Measurements from ENCODE around the gene PIK3R3.

DNA sequence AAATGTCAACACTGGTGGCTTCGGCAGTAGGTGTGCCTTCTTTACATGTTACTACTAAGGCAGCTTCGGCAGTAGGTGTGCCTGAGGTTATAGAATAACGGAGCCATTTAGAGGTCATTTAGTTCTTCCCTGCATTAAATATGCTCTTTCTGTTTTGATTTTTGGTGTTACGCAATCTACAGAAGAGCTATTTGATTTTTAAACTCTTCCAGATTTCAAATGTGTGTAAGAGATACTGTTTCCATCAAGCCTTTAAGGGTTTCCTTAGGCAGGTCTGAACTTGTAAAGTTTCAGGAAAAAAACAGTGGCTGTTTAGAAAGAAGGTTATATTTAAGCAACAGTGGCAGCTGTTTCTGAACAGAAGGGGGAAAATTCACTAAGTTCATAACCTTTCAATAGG lies 54.8 kb downstream of the PIK3R3 start:
- TF ChIP-seq POLR2A (IDR thresholded peaks at IDR 0.05; ENCODE audit: borderline replicate concordance, extremely low read depth, insufficient read depth, insufficient read length), result no peak
- TF ChIP-seq EZH2phosphoT487 (IDR thresholded peaks at IDR 0.05; ENCODE audit: borderline replicate concordance), result no peak
- TF ChIP-seq JUND (IDR thresholded peaks at IDR 0.05), result no peak
- TF ChIP-seq, protein P1, sequence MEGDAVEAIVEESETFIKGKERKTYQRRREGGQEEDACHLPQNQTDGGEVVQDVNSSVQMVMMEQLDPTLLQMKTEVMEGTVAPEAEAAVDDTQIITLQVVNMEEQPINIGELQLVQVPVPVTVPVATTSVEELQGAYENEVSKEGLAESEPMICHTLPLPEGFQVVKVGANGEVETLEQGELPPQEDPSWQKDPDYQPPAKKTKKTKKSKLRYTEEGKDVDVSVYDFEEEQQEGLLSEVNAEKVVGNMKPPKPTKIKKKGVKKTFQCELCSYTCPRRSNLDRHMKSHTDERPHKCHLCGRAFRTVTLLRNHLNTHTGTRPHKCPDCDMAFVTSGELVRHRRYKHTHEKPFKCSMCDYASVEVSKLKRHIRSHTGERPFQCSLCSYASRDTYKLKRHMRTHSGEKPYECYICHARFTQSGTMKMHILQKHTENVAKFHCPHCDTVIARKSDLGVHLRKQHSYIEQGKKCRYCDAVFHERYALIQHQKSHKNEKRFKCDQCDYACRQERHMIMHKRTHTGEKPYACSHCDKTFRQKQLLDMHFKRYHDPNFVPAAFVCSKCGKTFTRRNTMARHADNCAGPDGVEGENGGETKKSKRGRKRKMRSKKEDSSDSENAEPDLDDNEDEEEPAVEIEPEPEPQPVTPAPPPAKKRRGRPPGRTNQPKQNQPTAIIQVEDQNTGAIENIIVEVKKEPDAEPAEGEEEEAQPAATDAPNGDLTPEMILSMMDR (IDR thresholded peaks at IDR 0.05 in 2 of 3, conservative IDR thresholded peaks at IDR 0.05 in 1 of 3; ENCODE audit: borderline replicate concordance in 1 of 3, insufficient read depth in 1 of 3, low read depth in 2 of 3, low read length in 2 of 3), result no peak
- TF ChIP-seq EZH2 (IDR thresholded peaks at IDR 0.05), result no peak
